Thyroid gland (tissue), 4 donors: ENCODE data around the gene ANKS1A.

Source experiments
- POLR2A ChIP-seq, 2 donors: fragments of 450-650 bp; IDR thresholded peaks; one replicate each; pipeline ENCODE4 v1.6.1; 2017; ENCODE audit warnings: antibody characterized with exemption in 2 of 2, mild to moderate bottlenecking in 2 of 2, moderate library complexity in 1 of 2
- TF ChIP-seq, protein P1 (sequence below), 6 experiments: fragments of 200-600 bp in 3 of 6; fragments of 450-650 bp in 3 of 6; sonication (generic) in 3 of 6; IDR thresholded peaks; one replicate each; pipeline ENCODE4 v1.5.1; 2016 to 2019; ENCODE audit warnings: antibody characterized with exemption in 6 of 6, mild to moderate bottlenecking in 2 of 6, inconsistent platforms in 1 of 6, moderate library complexity in 1 of 6

DNA sequence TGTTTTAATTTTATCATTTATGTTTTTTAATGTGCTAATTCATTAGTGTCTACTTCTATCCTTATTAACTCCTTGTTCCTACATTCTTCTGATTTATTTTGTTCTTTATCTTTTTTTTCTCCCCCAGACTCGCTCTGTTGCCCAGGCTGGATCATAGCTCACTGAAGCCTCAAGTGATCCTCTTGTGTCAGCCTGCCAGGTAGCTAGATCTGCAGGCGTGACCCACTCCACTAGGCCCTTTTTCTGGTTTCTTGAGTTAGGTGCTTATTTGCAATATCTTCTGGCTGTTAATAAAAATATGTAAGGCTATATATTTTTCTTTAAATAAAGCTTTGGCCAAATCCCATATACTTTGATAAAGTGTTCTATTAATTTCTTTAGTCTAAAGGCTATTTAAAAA, 4.1 kb upstream of the ANKS1A start:
- TF ChIP-seq, protein P1, sequence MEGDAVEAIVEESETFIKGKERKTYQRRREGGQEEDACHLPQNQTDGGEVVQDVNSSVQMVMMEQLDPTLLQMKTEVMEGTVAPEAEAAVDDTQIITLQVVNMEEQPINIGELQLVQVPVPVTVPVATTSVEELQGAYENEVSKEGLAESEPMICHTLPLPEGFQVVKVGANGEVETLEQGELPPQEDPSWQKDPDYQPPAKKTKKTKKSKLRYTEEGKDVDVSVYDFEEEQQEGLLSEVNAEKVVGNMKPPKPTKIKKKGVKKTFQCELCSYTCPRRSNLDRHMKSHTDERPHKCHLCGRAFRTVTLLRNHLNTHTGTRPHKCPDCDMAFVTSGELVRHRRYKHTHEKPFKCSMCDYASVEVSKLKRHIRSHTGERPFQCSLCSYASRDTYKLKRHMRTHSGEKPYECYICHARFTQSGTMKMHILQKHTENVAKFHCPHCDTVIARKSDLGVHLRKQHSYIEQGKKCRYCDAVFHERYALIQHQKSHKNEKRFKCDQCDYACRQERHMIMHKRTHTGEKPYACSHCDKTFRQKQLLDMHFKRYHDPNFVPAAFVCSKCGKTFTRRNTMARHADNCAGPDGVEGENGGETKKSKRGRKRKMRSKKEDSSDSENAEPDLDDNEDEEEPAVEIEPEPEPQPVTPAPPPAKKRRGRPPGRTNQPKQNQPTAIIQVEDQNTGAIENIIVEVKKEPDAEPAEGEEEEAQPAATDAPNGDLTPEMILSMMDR (IDR thresholded peaks at IDR 0.05): no peak
- TF ChIP-seq POLR2A (IDR thresholded peaks at IDR 0.05): no peak
